GM19238 (cell line): ENCODE results near the gene TMEM86A.
A peak's percentile ranks its signal among the peaks of the same experiment; 100 is the strongest.

Experiments
- DNase-seq: peaks from one replicate; pipeline ENCODE4 v3.0.0; 2011; ENCODE audit warnings: low spot score; ENCODE audit not compliant: insufficient read length

TMEM86A gene

DNA sequence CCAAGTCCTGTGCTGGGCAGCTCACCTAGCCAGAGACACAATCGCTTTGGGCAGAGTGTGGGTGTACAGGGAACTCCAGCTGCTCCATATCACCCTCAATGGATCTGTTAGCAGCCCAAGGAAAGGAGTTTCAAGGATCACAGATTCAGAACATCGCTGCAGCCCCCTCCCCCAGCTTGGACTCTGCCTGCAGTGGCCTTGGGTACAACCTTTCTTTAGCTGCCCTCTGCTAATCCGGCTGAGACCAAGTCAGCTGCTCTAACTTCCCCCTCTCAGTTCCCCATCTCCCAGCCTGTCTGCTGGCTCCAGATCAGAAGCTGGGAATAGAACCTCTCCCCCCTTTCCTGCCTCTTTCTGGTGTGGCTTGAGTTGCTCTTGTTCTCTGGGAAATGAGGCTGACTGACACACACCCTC, 1.3 kb downstream of the TMEM86A start:
- no peak for DNase-seq

DNA sequence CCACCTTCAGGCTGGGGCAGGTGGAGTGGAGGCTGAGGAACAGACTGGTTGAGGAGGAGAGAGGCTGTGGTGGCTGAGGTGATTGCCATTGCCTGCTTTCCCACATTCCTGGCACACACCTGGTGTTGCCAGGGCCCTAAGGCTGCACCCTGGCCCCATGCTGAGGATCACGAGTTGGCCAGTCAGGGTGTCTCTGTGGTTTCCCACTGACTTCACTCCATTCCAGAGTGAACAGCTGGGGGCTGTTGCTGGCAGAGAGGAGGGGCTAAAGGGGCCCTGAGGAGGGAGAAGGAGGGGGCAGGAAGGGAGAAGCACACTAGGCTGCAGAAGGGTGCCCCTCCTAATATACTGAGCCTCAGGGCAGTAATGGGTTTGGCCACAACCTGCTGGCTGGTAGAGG, 1.8 kb downstream of the TMEM86A start:
- DNase-seq, result no peak

DNA sequence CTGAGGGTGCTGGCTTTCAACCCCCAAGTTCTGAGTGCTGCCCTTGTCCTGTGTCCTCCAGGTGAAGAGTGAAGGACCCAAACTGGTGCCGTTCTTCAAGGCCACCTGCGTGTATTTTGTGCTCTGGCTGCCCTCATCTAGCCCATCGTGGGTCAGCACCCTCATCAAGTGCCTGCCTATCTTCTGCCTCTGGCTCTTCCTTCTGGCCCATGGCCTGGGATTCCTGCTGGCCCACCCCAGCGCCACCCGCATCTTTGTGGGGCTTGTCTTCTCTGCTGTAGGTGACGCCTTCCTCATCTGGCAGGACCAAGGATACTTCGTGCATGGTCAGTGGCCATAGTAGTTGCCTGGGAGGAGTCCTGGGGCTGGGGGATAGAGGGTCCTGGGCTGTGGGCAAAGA, 2.3 kb downstream of the TMEM86A start:
- no peak for DNase-seq

DNA sequence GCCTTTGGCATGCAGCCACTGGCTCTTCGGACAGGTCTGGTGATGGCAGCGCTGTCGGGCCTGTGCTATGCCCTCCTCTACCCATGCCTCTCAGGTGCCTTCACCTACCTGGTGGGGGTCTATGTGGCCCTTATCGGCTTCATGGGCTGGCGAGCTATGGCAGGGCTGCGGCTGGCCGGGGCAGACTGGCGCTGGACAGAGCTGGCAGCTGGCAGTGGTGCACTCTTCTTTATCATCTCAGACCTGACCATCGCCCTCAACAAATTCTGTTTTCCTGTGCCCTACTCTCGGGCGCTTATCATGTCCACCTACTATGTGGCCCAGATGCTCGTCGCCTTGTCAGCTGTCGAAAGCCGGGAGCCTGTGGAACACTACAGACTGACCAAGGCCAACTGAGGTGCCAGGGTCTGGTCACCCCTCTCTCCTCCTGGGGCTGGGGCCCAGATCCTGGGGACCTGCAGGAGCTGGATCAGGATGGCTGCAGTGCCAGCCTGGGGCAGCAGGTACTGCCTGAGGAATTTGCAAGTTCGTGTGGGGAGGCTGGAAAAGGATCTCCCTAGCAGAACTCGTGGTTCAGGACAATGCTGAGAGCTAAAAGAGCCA, 3.1 kb downstream of the TMEM86A start:
- no peak for DNase-seq

DNA sequence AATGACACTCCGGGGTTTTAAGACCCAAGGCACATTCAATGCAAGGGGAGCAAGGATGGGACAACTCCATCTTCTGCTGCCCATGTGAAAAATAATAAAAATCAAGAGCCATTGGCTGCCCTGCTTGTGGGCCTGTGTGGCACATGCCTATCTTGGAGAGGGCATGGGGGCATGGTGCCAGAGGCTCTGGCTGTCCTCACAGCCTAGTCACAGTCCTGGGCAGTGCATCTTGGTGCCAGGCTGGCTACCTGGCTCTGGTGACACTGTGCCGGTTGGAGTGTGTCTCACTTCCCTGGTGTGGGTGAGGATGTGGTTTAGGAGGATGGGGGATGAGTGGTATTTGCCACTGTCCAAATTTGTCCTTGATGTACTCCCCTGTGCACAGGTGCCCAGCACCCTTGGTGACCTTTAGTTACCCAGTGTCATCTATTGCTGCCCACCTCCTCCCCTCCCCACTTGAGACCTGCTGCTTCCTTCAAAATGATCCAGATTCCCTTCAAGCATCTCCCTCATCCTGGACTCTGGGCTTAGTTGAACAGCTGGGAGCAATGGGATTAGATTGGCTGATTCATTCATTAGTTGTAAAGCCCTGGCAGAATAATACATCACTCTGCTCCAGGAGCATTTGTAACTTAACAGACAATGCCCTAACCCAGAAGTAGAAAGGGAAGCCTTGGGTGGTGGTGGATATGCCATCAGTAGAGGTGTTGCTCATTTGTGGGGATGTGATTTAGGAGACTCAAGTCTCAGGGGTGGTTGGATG, 4.6 kb downstream of the TMEM86A start:
- DNase-seq, result no peak

DNA sequence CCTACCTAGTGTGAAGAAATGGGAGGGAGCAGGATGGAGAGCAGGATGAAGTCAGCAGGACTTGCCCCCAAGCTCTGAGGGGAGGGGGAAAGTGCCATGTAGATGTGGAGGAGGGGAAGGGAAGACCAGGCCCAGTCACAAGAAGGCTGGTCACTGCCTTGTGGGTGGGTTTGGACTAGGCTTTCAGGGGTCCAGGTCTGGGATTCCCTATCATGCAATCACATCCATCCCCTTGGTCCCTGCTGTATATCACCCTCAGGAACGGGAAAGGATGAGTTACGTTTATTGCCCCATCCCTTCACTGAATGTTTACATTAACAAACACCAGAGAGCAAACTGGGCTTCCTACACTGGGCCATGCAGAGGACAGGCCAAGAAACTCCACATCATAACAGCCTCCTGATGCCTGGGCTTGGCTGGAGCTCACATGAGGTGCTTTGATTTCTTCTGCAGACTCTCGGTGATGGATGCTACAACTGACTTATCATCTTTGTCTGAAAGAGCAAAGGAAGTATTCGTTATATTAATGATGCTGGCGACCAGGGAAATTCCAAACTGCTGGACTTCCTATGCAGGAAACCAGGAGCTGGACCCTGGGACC, 5.6 kb downstream of the TMEM86A start:
- no peak for DNase-seq

DNA sequence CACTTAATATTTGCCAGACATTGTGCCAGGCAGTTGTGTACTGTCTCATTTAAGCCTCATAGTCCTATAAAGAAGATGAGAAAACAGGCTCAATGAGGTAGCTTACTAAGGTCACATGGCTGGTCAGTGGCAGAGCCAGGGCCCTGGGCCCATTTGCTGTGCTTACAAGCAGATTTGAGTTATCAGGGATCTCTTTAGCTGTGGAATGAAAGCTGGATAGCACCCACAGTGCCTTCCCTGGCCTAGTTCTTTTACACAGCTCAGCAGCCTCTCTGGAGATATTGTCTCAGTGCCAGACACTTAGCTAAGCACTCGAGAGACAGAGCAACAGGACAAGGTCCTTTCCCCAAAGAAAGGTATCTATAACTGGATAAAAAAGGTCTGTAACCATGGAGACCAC, 6.1 kb downstream of the TMEM86A start:
- no peak for DNase-seq

DNA sequence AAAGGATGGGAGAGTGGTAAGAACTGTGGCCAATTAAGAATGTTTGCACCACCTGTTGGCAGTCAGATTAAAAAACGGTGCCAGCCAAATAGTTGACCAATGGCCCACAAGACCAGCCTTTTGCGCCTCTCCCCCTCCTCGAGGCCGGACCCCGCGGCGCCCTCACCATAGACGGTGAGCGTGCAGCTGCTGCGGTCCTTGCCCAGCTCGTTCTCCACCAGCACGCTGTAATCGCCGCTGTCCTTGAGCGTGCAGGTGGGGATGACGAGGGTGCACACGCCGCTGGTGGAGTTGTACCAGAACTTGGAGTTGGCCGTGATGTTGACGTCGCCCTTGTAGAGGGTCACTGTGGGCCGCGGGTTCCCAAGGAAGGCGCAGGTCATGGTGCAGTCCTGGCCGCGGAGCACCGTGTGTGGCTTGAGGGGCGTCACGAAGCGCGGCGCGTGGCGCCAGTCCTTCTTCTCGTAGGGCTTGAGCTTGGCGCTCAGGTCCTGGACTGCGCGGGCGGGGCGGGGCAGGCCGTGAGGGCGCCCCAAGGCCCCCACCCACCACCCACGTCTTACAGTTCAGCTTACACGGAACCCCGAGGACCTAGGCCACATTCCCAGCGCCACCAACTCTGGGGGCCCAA, 7.2 kb downstream of the TMEM86A start:
- no peak for DNase-seq

DNA sequence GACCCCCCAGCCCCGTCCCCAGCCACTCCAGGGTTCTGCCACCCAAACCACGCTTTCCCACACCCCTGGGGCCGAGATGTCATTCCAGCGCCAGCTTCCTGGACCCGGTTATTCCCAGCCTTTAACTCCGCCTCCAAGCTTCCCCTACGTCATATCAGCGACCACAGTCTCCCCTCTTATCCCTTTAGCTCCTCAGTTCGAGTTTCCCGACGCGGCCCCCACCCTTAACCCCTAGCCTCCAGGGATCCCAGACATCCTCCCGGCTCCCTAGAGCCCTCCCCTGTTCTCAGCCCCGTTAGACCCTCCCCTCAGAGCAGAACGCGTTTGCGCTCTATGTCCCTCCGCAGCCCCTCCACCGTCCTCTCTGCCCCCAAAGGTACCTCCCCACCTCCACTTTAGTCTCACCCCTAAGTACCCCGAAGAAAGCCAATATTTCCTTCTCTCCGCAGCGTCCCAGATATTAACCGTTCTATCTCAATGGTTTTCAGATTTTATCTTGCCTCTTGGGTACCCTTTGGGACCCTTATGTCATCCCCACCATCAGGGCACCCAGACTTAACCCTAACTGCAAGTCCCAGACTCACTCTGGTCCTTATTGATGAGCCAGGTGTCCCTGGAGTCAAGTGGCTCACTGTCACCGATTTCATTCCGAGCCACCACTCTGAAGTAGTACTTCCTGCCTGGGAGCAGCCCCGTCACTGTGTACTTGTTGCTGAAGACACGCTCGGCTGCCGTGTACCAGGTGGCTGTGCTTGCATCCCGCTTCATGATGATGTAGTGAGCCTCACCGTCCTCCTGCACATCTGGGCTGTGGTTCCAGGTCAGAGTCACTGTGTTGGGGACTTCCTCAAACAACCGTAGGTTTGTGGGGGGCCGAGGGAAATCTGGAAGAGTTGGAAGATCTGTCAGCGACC, 8.0 kb downstream of the TMEM86A start:
- peak; percentile 53 for DNase-seq

DNA sequence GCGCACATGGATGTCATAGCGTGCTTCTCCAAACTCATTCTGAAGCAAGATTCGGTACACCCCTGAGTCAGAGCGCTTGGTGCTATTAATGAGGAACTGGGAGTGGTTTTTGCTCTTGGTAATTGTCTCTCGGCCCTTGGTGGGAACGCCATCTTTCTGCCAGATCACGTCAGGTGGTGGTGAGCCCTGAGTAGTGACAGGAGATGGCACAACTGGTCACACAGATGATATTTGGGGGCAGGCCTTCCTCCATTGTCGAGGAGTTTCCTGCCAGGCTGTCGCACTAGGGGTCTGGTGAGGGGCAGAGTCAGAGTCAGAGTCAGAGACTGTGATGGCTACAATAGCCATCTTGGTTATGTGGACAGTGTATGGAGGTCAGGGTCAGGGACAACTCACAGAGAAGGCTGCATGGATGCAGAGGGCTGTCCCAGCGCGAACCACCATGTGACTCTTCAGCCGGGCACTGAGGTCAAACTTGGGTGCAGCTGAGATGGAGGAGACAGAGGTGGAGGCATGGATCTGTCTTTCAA, 9.3 kb downstream of the TMEM86A start:
- no peak for DNase-seq

DNA sequence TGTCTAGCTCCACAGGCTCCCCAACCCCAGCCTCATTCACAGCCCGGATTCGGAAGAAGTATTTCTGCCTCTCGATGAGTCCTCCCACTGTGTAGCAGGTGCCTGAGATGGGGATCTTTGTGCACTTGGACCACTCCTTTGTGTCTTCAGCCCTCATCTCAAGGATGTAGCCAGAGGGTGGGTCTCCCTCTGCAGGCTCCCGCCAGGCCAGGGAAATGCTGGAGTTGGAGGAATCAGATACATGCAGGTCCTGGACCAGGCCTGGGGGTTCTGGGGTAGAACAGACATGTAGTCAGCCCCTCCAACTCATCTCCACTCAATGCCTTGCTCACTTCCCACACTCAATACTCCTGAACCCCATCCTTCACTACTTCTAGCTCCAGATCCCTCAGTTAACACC, 10.8 kb downstream of the TMEM86A start:
- no peak for DNase-seq

DNA sequence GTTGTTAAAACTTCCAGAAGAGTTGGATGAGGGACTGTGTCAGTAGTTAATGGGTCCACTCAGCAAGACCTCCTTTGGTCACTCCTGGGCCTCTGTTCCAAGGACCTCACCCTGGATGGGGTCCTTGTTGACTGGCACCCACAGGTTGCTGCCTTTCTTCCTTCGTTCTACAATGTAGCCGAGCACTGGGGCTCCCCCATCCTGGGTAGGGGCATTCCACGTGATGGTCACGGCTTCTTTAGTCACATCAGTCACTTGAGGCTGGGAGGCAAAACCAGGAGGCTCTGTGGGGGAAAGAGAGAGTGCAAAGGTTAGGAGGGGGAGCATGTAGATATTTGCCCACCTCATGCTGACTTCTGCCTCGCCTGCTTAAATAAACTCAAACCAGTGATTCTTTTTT, 12.0 kb downstream of the TMEM86A start:
- DNase-seq, result no peak

DNA sequence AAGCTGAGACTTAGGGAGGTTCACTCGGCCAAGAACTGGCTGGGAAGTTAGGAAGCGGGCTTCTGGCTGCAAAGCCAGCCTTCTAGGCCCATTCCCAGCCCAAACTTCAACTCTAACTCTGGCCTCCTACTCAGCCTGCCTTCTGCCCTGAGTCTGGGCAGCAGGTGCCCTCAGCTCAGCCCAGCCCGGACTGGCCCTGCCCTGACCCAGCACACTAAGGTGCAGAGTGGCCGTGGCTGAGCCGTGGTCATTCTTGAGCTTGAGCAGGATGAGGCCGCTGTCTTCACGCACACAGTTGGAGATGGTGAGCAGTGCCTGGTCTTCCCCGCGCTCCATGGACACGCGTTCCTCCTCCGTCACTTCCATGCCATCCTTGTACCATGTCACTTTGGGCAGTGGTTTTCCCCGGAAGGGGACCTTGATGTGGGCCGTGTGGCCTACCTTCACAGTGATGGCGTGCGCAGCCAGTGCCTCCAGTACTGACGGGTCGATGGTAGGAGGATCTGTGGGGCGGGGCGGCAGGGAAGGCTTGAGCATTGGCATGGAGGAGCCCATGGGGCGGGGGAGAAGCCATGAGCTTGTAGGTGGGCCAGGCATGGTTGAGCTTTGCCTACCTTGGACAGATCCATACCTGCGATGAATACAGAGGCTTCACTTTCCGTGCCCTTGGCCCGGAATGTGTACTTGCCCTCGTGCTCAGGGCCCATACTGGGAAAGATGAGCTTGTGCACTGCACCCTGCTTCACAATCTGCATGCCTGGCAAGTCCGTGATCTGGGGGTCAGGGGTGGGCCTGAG, 15.3 kb downstream of the TMEM86A start:
- no peak for DNase-seq

DNA sequence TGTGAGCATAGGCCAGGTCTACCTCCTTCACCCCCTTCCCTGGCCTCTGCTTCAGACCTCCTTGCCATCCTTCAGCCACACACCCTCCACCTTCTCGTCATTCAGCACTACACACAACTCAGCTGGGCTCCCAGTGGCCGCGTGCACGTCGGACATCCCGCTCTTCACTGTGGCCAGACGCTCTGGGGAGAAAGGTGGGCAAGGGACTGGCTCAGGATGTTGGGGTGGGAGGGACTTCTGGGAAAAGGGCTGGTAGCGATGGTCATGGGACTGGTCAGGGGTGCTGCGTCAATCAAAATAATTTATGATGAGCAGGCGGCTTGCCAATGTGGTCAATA, 15.8 kb downstream of the TMEM86A start:
- DNase-seq, result no peak

DNA sequence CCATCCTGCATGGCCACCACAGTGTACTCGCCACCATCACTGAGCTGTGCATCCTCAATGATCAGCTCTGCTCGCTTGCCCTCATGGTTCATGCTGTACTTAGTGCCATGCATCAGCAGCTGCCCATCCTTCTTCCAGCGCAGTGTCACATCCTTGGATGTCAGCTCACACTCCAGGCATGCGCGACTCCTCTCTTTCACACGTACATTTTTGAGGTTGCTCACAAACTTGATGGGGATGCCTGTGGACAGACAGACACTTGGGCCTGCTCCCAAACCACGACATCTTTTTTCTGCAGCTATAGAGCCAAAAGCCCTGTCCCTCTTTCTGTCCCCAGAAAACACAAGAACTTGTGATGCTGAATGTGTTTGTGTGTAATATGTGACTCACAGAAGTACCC, 16.9 kb downstream of the TMEM86A start:
- no peak for DNase-seq

DNA sequence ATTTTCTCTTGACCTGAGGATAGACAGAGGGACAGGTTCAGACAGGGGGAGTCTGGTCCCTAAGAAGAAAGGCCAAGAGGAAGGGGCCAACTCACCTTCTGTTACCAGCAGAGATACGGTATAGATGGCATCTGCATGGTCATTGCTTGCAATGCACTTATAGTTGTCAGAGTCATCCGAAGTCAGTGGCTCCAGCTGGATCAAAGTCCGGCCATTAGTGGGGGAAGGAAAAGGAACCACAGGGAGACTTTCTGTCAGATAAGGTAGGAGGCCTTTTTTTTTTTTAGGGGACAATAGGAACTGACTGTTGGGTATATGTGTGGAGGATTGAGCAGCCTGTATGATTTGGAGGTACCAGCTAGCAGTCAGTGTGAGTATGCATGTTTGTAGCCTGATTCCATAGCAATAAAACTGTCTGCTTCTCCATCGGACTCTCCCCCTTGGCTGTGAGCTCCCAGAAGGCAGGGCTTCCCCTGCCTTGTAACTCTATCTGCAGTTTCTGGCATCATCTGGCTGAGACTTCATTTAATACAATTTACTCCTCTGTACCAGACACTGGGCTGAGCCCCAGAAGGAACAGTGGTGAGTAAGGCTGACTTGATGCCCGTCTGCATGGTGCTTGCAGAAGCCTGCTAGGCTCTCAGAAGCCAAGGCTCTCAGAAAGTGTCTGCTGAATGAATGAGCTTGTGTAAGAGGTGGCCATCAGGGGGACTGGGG, 21.7 kb downstream of the TMEM86A start:
- no peak for DNase-seq

DNA sequence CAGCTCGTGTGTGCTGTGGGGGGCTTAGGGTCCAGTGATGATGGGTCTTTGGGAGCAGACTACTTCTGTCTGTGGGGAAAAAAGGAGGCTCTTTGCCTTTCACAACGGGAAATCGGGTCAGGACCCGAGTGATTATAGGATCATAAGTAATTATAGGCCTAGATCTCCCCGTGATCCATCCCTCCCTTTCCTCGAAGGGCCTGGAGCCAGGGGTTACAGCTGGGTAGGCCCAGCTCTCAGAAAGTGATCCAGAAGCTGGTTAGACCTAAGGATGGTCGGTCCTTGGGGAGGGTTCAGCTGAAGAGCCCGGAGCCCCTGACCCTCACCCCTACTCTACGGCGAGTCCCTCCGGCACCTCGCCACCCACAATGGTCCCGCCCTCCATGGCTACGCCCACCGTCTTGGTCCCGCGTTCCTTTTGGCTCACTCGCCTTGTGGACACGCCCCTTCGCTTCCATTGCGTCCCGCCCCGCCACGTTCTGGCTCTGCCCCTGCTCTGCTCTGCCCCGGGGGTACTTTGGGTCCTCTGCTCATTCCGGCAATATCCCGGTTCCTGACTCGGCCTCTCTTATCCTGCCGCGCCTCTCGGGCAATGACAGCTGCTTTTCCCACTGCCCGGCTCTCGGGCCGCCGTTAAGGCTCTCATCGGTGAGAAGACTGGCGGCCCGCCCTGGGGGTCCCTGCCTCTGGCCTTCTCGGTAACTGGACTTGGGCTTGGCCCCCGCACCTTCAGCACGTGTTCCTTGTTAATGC, 22.4 kb downstream of the TMEM86A start:
- DNase-seq, result peak; percentile 64

DNA sequence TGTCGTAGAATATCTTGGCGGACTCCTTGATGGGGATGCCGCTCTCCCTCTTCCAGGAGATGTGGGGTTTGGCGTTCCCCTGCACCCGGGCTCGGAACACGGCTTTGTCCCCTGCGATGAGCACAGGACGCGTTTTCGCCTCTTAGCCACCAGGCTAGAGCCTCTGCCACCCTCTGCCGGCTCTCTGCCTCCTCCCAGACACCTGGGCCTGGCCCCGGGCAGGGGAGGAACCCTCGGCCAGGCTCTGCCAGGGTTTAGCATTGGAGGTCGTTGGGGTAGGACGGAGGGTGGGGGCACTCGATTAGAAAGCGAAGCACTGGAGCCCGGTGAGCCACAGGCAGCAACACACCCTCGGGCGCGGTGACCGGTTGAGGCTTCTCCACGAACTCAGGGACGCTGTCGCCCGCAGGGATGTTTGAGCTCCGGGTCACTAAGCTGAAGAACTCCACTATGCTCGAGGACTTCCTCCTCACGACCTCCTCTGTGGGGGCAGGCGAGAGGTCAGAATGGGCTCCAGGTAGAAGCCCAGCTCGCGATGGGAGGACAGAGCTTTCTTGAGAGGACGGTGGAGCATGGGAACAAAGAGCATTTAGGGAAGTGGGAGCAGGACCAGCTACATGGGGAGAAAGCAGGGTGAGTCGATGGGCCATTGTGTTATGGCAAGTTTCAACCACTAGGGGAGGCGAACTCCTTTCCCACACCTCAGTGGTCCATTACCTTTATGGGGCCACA, 23.1 kb downstream of the TMEM86A start:
- DNase-seq, result peak; percentile 53
